B cell (primary cell): ENCODE data around the gene WTAP. TPM values are rescaled to one million over a fixed set of nuclear protein-coding genes. Genes with fewer than 3 reads are reported as not detected.
A peak's percentile ranks its signal among the peaks of the same experiment; 100 is the strongest.
"Not testable (repeated sequence)": the region's sequence is repeated elsewhere in the genome, so short reads cannot be mapped to it uniquely, and the experiment has no call there.

Experiments used
- ATAC-seq: fragments of 200-7000 bp; cut with Tn5 transposase; one replicate; pipeline ENCODE4 v1.10.0; 2021; ENCODE audit warnings: low read depth, mild to moderate bottlenecking, moderate number of reproducible peaks, moderate library complexity
- CTCF ChIA-PET: fragments of 350-600 bp; sonication (Branson Sonifier 250); formaldehyde crosslinking; loops from one replicate; lab custom pipeline; 2021; ENCODE audit warnings: antibody characterized with exemption, inconsistent platforms; lab: Charles Lee
- POLR2A ChIA-PET: fragments of 350-600 bp; sonication (Branson Sonifier 250); formaldehyde crosslinking; loops from one replicate; lab custom pipeline; 2021; ENCODE audit warnings: antibody characterized with exemption; lab: Charles Lee
- DNase-seq: peaks from one replicate; pipeline ENCODE4 v3.0.0; 2013
- H2AFZ ChIP-seq: 2 replicates; pipeline ENCODE4 v1.6.1; 2012; ENCODE audit warnings: mild to moderate bottlenecking, low read depth, low read length; ENCODE audit not compliant: insufficient read depth, poor library complexity, severe bottlenecking
- H3K27ac ChIP-seq, 2 donors: 1 replicate in 1 of 2; 2 replicates in 1 of 2; pipeline ENCODE4 v1.5.1; 2012 to 2013; ENCODE audit warnings: low read length in 2 of 2, mild to moderate bottlenecking in 2 of 2, moderate library complexity in 1 of 2
- H3K27me3 ChIP-seq, 4 experiments: fragments of 200-600 bp in 1 of 4; sonication (generic) in 1 of 4; replicated peaks in 1 of 4; 1 replicate in 2 of 4; 2 replicates in 2 of 4; pipeline versions ENCODE4 v1.6.1 to v1.7.0; 2013 to 2016; ENCODE audit warnings: low read length in 3 of 4, mild to moderate bottlenecking in 2 of 4, mixed read lengths in 1 of 4, moderate library complexity in 1 of 4; ENCODE audit not compliant: insufficient read depth in 4 of 4, control insufficient read depth in 3 of 4; ENCODE audit errors: control extremely low read depth in 1 of 4
- H3K36me3 ChIP-seq, 2 experiments: replicated peaks in 1 of 2; 1 replicate in 1 of 2; 2 replicates in 1 of 2; pipeline versions ENCODE4 v1.6.1 to v1.7.1; 2013; ENCODE audit warnings: low read length in 1 of 2; ENCODE audit not compliant: insufficient read depth in 2 of 2, control insufficient read depth in 1 of 2; ENCODE audit errors: control extremely low read depth in 1 of 2, extremely low read depth in 1 of 2
- H3K4me1 ChIP-seq, 2 donors: fragments of 200-600 bp in 1 of 2; sonication (generic) in 1 of 2; 1 replicate in 1 of 2; 2 replicates in 1 of 2; pipeline versions ENCODE4 v1.5.1 to v1.6.1; 2013 to 2017; ENCODE audit warnings: low read length in 2 of 2; ENCODE audit not compliant: control insufficient read depth in 2 of 2, insufficient read depth in 2 of 2
- H3K4me2 ChIP-seq: replicated peaks from 2 replicates; pipeline ENCODE3; 2012; ENCODE audit warnings: mild to moderate bottlenecking, low read depth, low read length; ENCODE audit not compliant: poor library complexity, severe bottlenecking
- H3K4me3 ChIP-seq, 5 experiments: fragments of 200-600 bp in 1 of 5; sonication (generic) in 1 of 5; 1 replicate in 3 of 5; 2 replicates in 2 of 5; pipeline versions ENCODE4 v1.5.1 to v1.7.0; 2011 to 2016; ENCODE audit warnings: low read length in 4 of 5, mild to moderate bottlenecking in 4 of 5, low read depth in 2 of 5, control low read depth in 1 of 5, moderate library complexity in 1 of 5; ENCODE audit not compliant: insufficient read depth in 1 of 5; ENCODE audit errors: control extremely low read depth in 1 of 5, extremely low read depth in 1 of 5
- H3K79me2 ChIP-seq: fragments of 200-600 bp; sonication (generic); one replicate; pipeline ENCODE4 v1.6.0; 2016; ENCODE audit warnings: low read length; ENCODE audit not compliant: control insufficient read depth, insufficient read depth
- H3K9ac ChIP-seq: fragments of 200-600 bp; sonication (generic); 2 replicates; pipeline ENCODE4 v1.6.1; 2017; ENCODE audit warnings: mild to moderate bottlenecking, low read length, moderate library complexity
- H3K9me3 ChIP-seq, 3 donors: one replicate each; pipeline versions ENCODE4 v1.6.1 to v1.7.1; 2013; ENCODE audit warnings: low read length in 2 of 3; ENCODE audit not compliant: control insufficient read depth in 2 of 3, insufficient read depth in 1 of 3; ENCODE audit errors: control extremely low read depth in 1 of 3
- H4K20me1 ChIP-seq: 2 replicates; pipeline ENCODE4 v1.6.0; 2012; ENCODE audit warnings: mild to moderate bottlenecking, low read length; ENCODE audit not compliant: insufficient read depth, control insufficient read depth, poor library complexity, severe bottlenecking
- H3K27ac Mint-ChIP-seq: one replicate; pipeline ENCODE4 v1.8.0; 2021; ENCODE audit warnings: mixed read lengths
- H3K27me3 Mint-ChIP-seq: one replicate; pipeline ENCODE4 v1.8.0; 2021; ENCODE audit warnings: mixed read lengths
- H3K4me1 Mint-ChIP-seq: one replicate; pipeline ENCODE4 v1.8.0; 2021; ENCODE audit warnings: mixed read lengths
- H3K4me3 Mint-ChIP-seq: one replicate; pipeline ENCODE4 v1.8.0; 2021; ENCODE audit warnings: mixed read lengths
- H3K9me3 Mint-ChIP-seq: one replicate; pipeline ENCODE4 v1.8.0; 2022; ENCODE audit warnings: mixed read lengths; ENCODE audit not compliant: insufficient read depth
- CTCF ChIP-seq: fragments of 200-600 bp; IDR thresholded peaks from one replicate; pipeline ENCODE4 v1.8.0; 2022; ENCODE audit warnings: antibody characterized with exemption, mild to moderate bottlenecking
- EZH2 ChIP-seq: IDR thresholded peaks from 2 replicates; pipeline ENCODE4 v1.6.1; 2012; ENCODE audit warnings: borderline replicate concordance, low read depth, mild to moderate bottlenecking, moderate library complexity, low read length; ENCODE audit not compliant: insufficient read depth, poor library complexity, severe bottlenecking
- WGBS: methylation state at CpG from one replicate; pipeline ENCODE4 v1.1.5; 2013; ENCODE audit warnings: missing lambda C conversion rate; ENCODE audit not compliant: insufficient coverage; 5-methylcytosine and 5-hydroxymethylcytosine counted together
- intact Hi-C: fragments of 100-400 bp; cut with micrococcal nuclease; formaldehyde crosslinking; loops from one replicate; pipeline ENCODE4 v1.10.0; 2022
- polyA plus RNA-seq: library from polyadenylated mRNA; depleted of rRNA; stranded (reverse); fragments of >200 nt; gene quantifications from 2 replicates; pipeline ENCODE4 v1.2.3, GENCODE V29; 2012
- total RNA-seq, 2 donors: library from RNA; stranded (reverse); fragments of 120-200 nt in 1 of 2; gene quantifications; 1 replicate in 1 of 2; 2 replicates in 1 of 2; pipeline versions ENCODE4 v1.2.3 to v1.2.4, GENCODE V29; 2013 to 2022

Gene WTAP
- total and polyA plus RNA-seq, 2 donors (not counting 1 experiment from before 2014, with no cell fraction given) = 34.2 to 165 TPM

DNA sequence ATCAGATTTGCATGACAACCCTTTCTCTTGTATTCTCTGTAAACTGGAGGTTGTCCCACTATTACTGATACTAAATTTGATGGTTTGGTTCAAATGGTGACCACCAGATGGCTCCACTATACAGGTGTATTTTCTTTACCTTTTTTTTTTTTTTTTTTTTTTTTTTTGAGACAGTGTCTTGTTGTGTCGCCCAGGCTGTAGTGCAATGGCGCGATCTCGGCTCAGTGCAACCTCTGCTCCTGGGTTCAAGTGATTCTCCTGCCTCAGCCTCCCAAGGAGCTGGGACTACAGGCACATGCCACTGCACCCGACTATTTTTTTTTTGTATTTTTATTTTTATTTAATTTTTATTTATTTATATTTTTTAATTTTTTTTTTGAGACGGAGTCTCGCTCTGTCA lies 6.6 kb upstream of the WTAP start:
- peaks cover 0 to under 1% of the 10 kb centered on the region in 2 donors for H3K4me1 ChIP-seq
- Mint-ChIP-seq H3K27me3 (no peaks in the 10 kb centered on the region), H3K4me3 (no peak overlapping the region), H3K9me3 (no peaks in the 10 kb centered on the region), H3K4me1 (peaks cover under 1% of the 10 kb centered on the region), H3K27ac (no peak overlapping the region)
- peak; percentile 77 for DNase-seq
- ATAC-seq = peak; percentile 57
- H3K27me3 ChIP-seq = no peaks in the 10 kb centered on the region
- H3K27ac ChIP-seq = no peak overlapping the region
- intact Hi-C loops = loop anchor here (5.0 kb wide), 1 partner anchor 737 kb away; no protein-coding TSS in a partner anchor
- POLR2A ChIA-PET = interaction anchor here (0.7 kb wide), 2 partner anchors 134 to 813 kb away, joined by 3 to 4 read pairs; no protein-coding TSS in a partner anchor
- no CpG with 5 or more reads among the region's 7 CpGs for WGBS
- no peak overlapping the region for H3K4me2 ChIP-seq
- H4K20me1 ChIP-seq = no peaks in the 10 kb centered on the region
- peak; percentile 77 for TF ChIP-seq CTCF
- no peak for TF ChIP-seq EZH2
- H3K4me3 ChIP-seq = no peak overlapping the region
- H3K9me3 ChIP-seq = no peaks in the 10 kb centered on the region
- H2AFZ ChIP-seq = no peak overlapping the region
- CTCF ChIA-PET = interaction anchor here (0.7 to 2.0 kb wide), 25 partner anchors 8 to 1121 kb away, joined by 3 to 10 read pairs (median 4); partner anchors contain the start of genes MRPL18 and SOD2
- H3K9ac ChIP-seq = no peak overlapping the region
- peaks cover 62% of the 10 kb centered on the region for H3K79me2 ChIP-seq
- peaks cover 0 to 8% of the 10 kb centered on the region in 2 experiments for H3K36me3 ChIP-seq

GRCh38 chr6:159721981-159722380 lies 5.3 kb upstream of the WTAP start:
- DNase-seq, ATAC-seq, POLR2A ChIA-PET, H2AFZ ChIP-seq, H3K36me3 ChIP-seq, H3K27ac ChIP-seq, H3K4me3 Mint-ChIP-seq, H3K27me3 Mint-ChIP-seq, H3K4me3 ChIP-seq, H3K4me1 ChIP-seq, H3K4me2 ChIP-seq, H3K9me3 Mint-ChIP-seq, H3K9ac ChIP-seq, H4K20me1 ChIP-seq, H3K27me3 ChIP-seq, H3K27ac Mint-ChIP-seq, H3K9me3 ChIP-seq: not testable (repeated sequence)
- WGBS = 100% methylated on average over 2 of the region's 3 CpGs
- H3K79me2 ChIP-seq = peaks cover 65% of the 10 kb centered on the region
- peaks cover 12% of the 10 kb centered on the region for H3K4me1 Mint-ChIP-seq
- CTCF ChIA-PET = interaction anchor here (1.2 to 2.0 kb wide), 3 partner anchors 17 to 31 kb away, joined by 4 to 10 read pairs (median 5); no protein-coding TSS in a partner anchor
- intact Hi-C loops = loop anchor here (5.0 kb wide), 1 partner anchor 735 kb away; no protein-coding TSS in a partner anchor
